Measurements from ENCODE around the gene FOSL2. TPM values are rescaled to one million over a fixed set of nuclear protein-coding genes. Genes with fewer than 3 reads are reported as not detected.
A peak's percentile ranks its signal among the peaks of the same experiment; 100 is the strongest.

Gene FOSL2
- total RNA-seq, result 19.0 and 54.8 TPM in 2 replicates

DNA sequence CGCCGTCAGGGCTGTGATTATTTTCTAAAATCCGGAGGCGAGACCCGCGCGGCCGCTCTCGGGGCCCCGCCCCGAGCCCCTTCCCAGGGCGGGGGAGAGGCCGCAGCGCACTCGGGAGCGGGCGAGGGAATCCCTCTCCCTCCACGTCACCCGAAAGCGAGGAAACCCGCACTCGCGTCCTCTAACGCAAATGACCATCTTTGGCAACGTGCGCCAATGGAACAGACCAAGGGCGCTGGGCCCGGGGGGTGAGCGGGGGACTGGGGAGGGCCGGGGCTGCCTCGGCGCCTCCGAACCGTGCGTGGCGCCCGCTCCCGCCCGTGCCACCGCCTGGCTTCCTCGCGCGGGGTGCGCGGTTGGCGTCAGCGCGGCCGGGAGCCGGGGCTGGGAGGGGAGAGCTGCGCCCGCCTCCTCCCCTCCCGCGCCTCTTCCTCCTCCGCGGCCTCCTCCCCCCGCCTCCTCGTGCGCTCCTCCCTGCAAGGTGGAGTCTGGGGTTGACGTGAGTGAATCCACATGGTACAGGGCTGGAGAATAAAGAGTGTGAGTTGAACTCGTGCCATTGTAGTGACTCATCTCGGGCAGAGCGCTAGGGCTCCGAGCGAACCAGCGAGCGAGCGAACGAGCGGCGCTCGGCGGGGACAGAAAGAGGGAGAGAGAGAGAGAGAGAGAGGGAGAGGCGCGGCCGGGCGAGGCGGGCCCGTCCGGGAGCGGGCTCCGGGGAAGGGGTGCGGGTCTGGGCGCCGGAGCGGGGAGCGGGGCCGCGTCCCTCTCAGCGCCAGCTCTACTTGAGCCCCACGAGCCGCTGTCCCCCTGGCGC, at the start of gene FOSL2:
Gene FOSL2, plus strand, starts transcription at position 562 of the 817 bp plus-strand sequence. CDS start 863 bp downstream, outside the sequence.
- peak; percentile 100 for DNase-seq (ENCODE audit: low read depth in 2 of 2)

DNA sequence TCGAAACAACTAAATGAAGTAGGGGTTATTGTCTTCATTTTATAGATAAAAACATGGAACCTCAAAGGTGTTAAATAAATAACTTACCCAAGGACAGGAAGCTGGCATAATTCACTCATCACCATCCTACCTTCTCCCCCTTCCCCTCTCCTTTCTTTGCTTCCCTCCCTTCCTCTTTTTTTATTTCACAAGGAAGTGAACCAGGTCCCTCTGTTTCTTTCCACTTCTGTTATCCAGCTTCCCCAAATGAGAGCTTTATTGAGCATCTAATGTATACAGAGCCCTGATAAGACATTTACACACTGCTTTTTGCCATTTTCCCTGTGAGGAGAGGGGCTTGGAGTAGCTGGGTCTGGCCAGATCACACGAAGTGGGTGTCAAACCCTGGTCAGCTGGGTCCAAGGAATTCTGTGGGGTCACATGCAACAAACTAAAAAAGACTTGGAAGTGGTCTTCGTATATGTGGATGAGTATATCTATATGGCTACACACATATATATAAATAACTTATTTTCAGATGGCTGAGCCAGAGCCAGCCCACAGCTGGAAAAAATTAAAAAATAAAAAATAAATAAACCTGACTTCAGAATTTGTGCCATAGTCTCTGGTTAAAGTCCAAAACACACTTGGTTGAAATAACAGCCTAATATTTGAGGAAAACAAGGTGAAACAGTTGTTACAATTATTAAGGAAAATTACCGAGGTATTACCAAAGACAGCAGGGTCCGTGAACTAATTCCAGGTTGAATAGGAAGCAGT, 49.3 kb upstream of the FOSL2 start:
- no peak for DNase-seq (ENCODE audit: low read depth in 2 of 2)

DNA sequence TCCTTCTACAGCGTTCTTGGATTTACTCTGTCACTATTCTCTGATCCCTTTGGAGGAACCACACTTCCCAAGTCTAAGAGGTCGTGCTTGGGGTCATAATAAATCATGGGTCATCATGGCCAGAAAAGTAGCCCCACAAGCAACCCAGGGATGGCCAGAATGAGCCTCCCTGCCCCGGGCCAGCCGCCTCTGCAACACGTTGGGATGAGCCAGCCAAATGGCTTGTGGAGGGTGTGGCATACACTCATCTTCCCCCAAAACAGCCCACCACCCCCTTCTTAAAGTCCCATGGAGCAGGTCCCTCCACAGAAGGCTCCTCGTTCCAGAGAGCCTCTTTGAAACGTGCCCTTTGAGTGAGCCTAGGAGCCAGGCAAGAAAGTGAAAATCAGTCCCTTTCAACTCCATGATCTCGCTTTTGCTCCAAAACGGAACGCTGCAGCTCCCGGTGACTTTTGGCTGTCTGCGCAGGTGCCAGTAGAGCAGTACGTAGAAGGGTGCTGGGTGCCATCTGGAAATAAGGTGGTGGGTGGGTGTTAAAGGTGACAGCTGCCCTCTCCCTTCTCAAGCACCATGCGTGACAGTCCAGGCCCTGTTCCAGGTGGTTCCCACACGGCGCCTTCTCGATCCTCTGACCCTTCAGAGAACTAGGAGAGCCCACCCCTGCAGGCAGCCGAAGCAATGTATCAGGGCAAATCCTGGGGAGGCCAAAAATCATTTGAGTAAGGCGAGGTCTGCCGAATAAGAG, 48.5 kb upstream of the FOSL2 start:
- DNase-seq (ENCODE audit: low read depth in 2 of 2), result no peak

DNA sequence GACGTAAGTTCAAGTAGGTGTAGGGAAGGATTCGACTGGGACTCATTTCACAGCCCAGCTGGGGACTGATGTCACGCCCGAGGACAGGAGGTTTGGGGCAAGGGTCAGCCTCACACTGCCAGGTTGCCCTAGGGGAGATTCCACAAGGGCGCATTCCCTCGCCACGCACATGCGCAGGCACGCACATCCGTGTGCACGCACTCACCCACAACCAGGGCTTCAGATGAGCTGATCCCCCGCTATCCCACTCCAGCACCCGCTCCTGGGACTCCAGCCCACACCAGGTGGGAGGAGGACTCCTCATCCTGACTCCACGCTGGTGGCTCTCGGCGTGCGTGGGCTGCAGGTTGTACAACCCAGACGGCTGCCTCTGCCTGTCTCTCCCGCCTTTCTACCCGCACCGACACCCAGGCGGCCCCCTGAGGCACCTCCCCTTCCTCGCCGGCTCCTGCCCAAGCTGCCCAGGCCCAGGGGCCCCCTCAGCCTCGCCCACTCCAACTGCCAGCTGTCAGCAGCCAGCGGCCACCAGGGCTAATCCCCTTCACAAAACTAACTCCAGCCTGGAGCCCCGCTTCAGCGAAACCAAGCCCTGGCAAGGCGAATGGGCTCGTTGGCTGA, 47.8 kb upstream of the FOSL2 start:
- no peak for DNase-seq (ENCODE audit: low read depth in 2 of 2)

DNA sequence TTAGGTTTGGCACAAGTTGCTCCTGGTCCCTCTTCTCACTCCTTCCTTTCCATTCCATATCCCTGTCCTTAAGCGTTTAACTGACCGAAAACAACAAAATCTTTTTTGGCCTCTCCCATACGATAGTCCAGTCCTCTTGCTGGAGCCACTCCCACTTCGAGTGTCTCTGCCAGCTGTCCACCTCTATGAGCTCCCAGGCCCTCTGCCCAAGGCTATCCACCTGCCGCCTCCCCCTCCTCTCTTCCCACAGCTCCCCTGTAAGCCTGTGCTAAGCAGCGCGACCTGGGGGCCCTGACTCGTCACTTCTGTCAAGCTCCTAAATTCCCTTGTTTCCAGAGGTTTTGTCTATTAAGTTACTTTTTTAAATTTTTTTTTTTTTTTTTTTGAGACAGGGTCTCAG, 47.0 kb upstream of the FOSL2 start:
- no peak for DNase-seq (ENCODE audit: low read depth in 2 of 2)

DNA sequence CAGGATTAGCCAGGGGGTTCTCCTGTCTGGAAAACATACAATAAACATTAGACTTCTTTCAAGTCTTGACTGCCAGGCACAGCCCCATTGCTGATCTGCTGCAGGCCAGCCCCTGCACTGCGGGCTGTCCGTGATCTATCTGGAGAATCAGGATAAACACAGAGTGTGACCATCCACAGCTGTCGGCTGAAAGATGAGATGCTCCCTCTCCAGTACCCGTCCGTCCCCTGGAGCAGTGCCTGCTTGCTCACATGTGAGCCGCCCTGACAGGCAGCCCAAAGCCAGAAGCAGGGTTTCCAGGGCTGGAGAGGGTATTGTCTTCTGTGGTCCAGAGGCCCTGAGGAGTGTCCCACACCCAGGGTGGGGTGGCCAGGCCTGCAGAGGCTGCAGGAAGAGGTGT, 46.1 kb upstream of the FOSL2 start:
- no peak for DNase-seq (ENCODE audit: low read depth in 2 of 2)

DNA sequence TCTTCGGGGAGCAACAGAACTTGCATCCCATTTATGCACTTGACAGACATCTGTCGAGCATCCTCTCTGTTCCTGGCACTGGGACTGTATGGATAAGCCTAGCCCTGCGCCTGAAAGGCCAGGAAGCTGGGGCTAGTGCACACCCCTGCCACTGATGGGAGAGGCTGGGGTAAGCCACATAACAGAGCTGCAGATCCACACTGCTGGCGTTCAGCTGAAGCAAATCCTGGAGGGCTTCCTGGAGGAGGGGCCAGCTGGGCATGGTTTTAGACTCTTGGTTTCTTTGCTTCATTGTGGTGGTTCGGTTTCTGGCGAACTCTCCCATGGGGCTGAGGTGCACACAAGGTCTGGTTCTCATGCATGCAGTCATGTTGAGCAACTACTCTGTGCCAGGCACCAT, 45.5 kb upstream of the FOSL2 start:
- no peak for DNase-seq (ENCODE audit: low read depth in 2 of 2)

DNA sequence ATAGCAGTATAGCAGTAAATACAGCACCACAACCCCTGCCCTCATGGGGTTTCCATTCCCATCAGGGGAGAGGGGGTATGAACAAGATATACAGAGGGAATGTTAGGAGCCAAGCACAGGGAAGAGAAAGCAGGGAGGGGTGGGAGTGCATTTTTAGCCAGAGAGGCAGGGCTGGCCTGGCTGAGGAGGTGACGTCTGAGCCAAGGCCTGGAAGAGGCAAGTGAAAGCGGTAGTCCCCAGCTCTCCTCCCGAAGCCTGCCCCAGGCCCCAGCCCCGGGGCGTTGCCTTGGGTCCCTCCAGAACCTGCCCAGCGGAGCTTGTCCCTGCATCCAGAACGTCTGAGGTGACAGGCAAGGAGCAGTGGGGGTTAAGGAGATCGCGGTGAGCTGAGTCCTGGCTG, 45.1 kb upstream of the FOSL2 start:
- DNase-seq (ENCODE audit: low read depth in 2 of 2), result no peak

DNA sequence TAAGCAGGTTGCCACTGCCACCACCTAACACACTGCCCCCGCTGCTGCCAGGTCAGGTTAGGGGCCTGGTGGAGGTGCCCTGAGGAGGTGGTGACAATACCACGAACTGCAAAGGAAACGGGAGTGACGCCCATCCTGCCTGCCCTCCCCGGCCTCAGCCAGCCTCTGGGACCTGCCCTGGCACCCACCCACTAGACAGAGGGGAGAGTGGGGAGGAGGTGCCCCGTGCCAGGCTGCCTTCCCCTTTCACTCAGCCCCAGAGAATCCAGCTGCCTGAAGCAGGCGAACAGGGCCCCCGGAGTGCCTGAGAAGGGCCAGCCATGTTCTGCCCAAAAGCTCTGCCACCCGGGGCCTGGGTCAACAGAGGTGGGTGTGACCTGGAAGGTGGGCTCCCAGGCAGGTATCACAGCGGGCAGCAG, 44.5 kb upstream of the FOSL2 start:
- peak in 1 of 2 donors; percentile 25 for DNase-seq (ENCODE audit: low read depth in 2 of 2)

DNA sequence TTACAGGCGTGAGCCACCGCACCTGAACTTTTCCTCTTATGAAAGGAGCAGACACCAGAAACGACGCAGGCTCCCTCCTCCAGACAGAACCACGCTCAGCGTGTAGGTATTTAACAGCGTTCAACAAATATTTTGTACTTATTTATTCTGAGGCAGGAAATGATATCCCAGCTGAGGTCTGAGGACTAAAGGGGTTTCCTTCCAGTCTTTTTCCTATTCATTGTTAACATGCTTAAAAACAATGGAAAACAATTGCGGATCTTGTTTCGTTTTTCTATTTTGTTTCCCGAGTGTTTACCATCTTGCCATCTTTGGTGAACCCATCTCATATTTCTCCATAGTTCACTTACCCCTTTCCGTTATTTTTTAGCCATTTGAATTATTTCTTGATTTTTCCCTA, 43.7 kb upstream of the FOSL2 start:
- peak; percentile 17 to 60 for DNase-seq (ENCODE audit: low read depth in 2 of 2)

DNA sequence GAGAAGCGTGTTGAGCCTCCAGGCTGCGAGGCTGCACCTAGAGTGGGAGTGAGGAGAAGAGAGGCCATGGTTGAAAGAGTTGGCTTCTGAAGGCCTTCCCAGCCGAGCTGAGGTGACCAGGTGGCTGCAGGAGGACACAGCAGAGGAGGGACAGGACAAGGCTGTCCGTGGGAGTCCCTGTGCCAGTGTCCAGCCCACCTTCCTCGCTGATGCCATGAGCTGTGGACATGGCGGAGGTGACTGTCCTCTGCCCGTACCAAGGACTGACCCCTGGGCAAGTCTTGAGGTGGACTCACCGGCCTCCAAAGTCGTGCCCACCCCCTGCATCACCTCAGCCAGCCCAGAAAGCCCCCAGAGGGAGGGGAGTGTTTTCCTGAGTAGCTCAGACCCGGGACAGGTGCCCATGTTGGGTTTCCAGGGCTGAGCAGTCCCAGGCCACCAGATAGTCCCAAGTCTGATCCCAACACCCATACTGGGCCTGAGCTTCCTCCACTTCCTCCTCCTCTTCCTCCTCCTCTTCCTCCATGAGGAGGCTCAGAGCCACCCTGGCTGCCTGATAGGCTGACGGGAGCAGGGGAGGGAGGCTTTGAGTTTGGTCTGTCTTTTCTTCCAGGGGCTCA, 43.0 kb upstream of the FOSL2 start:
- DNase-seq (ENCODE audit: low read depth in 2 of 2), result no peak

DNA sequence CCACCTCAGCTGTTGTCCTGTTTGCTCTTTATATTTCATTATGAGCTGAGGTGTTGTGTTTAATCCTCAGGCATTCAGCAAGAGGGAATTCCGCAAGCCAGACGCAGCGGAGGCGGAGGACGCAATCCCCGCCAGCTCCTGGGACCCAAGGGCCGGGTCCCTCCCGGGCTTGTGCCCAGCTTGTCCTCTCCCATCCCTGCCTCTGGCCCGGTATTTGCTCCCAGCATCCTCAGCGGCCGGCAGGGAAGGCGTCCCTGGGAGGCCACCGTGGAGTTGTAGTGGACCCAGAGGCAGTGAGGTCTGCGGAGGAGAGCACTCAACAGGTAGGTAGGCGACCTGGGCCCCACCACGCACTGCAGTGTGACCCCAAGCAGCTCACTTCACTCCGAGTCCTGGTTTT, 42.5 kb upstream of the FOSL2 start:
- DNase-seq (ENCODE audit: low read depth in 2 of 2), result no peak

DNA sequence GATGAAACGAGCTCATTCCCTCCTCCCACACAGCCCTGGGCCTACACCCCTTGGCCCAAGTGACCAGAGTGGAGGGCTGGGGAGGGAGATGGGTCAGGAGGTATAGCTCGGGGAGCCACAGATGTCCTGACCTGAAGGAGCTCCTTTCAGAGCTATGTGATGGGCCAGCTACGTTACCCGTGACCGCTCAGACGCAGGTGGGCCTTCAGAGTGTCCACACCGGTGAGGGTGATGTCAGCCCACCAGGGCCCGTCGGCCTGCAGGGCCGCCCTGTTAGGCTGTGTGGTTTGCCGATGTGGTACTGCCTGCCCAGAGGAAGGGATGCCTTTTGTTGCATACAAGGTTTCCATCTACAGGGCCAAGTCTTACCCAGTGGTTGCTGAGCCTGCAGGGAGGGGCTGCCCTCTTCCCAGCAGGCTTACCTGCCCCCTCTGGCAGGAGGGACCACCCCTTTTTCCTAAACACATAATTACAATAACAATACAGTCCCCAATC, 41.8 kb upstream of the FOSL2 start:
- no peak for DNase-seq (ENCODE audit: low read depth in 2 of 2)

DNA sequence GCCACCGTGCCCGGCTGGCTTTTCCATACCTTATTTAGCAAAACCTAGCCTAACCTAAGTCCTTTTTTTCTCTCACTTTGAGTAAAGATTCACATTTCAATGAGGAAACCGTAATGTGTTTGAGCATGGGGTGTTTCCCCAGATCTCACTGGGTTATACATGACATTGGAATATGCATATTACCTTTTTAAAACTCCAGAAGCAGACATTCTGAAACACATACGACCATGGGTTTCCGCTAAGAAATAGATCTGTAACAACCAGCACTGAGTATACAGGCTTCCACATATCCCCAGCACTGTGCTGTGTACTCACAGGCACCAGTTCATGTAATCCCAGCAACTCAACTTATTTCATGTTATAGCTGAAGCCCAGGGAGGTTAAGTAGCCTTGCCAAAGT, 41.0 kb upstream of the FOSL2 start:
- no peak for DNase-seq (ENCODE audit: low read depth in 2 of 2)

DNA sequence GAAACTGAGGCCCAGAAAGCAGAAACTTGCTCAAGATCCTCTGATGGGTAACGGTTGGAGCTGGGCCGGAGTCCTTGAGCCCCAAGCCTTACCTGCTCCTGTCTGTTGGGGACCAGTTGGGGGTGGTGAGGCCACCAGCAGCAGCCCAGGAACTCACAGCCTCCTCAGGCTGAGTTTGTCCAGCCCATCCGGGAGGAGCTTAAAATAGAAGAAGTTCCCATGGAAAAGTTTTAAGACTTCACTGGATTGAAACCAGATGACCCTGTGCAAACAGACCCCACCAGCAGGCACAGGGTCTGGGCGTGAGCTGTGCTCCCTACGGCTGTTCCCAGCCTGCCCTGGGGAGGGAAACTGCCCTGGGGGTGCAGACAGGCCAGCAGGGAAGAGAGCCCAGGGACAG, 40.6 kb upstream of the FOSL2 start:
- DNase-seq (ENCODE audit: low read depth in 2 of 2), result no peak

DNA sequence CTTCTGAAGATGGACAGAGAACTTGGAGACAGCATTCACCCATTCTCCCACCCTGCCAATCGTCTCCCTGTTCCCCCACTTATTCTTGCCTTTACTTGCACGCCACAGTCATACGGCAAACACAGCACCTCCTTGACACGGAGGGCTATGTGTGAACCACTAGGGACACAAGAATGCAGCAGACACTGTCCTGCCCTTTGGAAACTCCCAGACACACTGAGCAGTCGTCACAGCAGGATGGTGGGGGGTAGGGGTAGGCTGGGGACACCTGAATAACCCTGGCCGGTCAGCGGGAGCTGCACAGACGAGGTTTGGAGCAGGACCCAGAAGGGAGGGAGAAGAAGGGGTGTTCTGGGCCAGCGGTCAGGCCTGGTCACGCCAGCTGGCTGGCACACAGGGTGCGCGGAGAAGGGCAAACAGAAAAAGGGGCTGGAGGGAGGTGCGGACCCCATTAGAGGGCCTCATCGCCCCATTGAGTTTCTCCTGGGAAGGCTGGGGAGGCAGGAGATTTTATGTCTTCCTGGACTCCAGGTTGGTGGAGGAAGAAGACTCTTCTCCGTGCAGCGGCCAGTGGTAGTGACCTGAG, 40.0 kb upstream of the FOSL2 start:
- DNase-seq (ENCODE audit: low read depth in 2 of 2), result no peak

DNA sequence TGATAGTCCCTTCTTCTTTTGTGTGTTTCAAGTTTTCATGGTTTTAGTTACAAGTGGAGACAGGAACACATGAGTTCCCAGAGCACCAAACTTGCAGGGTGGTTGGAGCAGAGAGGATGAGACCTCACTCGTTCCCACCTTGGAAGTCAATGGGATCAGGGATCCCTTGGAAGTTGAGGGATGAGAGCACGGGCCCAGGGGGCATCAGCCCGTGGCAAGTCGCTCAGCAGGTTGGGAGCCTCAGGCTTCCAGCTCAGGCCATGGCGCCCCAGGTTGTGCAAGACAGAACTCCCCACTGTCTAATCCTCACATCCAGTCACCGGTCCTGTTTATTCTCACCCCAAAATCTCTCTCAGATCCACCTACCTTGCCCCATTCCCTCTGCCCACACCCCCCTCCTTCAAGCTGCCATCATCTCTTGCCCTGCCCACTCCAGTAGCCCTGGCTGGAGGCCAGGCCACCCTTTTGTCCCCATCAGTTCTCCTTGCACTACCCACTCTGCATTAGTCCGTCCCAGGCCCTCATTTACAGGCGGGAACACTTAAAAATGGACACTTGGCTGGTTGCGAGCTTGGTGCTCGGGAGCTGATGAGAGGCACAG, 37.6 kb upstream of the FOSL2 start:
- DNase-seq (ENCODE audit: low read depth in 2 of 2), result no peak

DNA sequence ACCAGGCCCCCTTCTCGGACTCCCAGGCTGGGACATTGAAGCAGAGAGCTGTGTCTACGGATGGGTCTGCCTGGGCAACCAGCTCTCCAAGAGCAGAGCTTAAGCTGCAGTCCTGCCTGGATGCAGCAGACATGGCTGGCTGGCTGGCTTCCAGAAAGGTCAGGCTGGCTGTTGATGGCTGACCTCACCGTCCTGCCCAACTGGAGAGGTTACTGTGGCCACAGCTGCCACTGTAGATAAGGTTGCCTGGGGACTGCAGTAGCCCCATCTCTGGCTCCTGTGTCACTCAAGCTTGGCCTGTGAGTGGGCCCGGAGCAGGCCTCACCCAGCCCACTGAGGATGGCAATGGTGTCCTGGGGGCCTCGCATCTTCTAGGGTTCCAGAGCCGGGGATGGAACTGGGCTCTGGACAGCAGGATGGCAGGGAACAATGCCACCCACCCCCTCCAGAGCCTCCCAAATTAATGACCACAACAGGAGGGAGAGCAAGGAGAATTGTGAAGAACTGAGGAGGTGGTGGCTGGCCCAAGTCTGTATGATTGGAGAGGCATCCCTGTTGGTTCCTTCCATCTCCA, 37.0 kb upstream of the FOSL2 start:
- peak; percentile 81 to 99 for DNase-seq (ENCODE audit: low read depth in 2 of 2)

DNA sequence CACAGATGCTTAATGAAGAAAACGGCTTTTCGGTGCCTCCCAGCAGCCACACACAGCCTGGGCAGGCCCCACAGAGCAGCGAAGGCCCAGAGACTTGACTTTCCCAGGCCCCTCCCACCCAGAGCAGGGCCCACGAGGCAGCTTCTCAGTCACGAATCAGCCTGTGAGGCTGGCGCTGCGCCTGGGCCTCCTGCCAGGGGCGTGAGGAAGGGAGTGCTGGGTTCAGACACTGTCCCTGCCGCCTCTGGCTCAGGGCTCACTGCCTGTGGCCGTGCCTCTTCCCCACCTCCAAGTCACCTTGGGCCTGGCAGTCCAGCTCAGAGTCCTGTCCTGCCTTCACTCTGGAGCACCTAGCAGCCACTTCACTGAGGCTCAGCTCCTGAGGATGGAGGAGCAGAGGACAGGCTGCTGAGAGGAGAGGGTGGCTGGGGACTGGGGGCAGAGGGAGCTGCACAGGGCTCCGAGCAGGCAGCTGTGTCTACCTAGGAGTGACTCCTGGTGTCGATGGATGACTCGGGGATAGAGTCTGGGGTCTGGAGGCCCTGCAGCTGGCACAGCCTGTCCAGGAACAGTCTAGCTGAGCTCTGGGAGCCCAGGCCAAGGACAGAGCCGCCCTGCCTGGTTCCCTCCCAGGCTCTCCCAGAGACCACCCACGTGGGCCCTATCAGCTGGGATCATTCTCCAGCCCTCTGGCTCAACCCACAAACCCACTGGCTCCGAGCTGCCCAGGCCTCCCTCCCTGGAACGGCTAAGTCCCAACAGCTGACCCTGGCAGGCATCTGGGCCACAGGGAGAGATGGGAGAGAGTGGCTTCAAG, 36.4 kb upstream of the FOSL2 start:
- peak; percentile 88 to 94 for DNase-seq (ENCODE audit: low read depth in 2 of 2)

All from lung microvascular endothelial cell (primary cell).